Liver (tissue), 9 donors: ENCODE results near the gene BCL2L1. TPM values are rescaled to one million over a fixed set of nuclear protein-coding genes. Genes with fewer than 3 reads are reported as not detected.
"Not testable (repeated sequence)": the region's sequence is repeated elsewhere in the genome, so short reads cannot be mapped to it uniquely, and the experiment has no call there.

ENCODE experiments used
- DNase-seq: peaks from one replicate; pipeline ENCODE4 v3.0.0-alpha.2; 2017; ENCODE audit warnings: low spot score
- H3K27ac ChIP-seq, 2 donors: one replicate each; pipeline ENCODE4 v1.7.0; 2013; ENCODE audit warnings: inconsistent platforms in 2 of 2, low read length in 2 of 2, control low read depth in 1 of 2, low read depth in 1 of 2, mild to moderate bottlenecking in 1 of 2
- H3K27me3 ChIP-seq, 4 donors: one replicate each; pipeline versions ENCODE4 v1.6.1 to v1.7.0; 2013; ENCODE audit warnings: low read length in 3 of 4, inconsistent platforms in 1 of 4, mild to moderate bottlenecking in 1 of 4, moderate library complexity in 1 of 4; ENCODE audit not compliant: control insufficient read depth in 4 of 4, insufficient read depth in 4 of 4
- H3K36me3 ChIP-seq, 4 donors: one replicate each; pipeline versions ENCODE4 v1.6.1 to v1.7.0; 2013; ENCODE audit warnings: low read length in 3 of 4, mild to moderate bottlenecking in 3 of 4, low read depth in 1 of 4, moderate library complexity in 1 of 4; ENCODE audit not compliant: control insufficient read depth in 4 of 4, insufficient read depth in 3 of 4
- H3K4me1 ChIP-seq, 4 donors: one replicate each; pipeline versions ENCODE4 v1.6.1 to v1.7.0; 2013; ENCODE audit warnings: low read length in 3 of 4, mild to moderate bottlenecking in 3 of 4, moderate library complexity in 1 of 4; ENCODE audit not compliant: control insufficient read depth in 4 of 4, insufficient read depth in 4 of 4
- H3K4me3 ChIP-seq, 3 donors: one replicate each; pipeline versions ENCODE4 v1.6.1 to v1.7.0; 2013; ENCODE audit warnings: low read length in 3 of 3, control low read depth in 1 of 3, low read depth in 1 of 3, mild to moderate bottlenecking in 1 of 3
- H3K9ac ChIP-seq, 2 donors: one replicate each; pipeline ENCODE4 v1.7.0; 2013; ENCODE audit warnings: low read length in 2 of 2, mild to moderate bottlenecking in 2 of 2, moderate library complexity in 2 of 2, control low read depth in 1 of 2, low read depth in 1 of 2
- H3K9me3 ChIP-seq, 4 donors: one replicate each; pipeline versions ENCODE4 v1.6.1 to v1.7.0; 2013; ENCODE audit warnings: low read length in 3 of 4; ENCODE audit not compliant: control insufficient read depth in 4 of 4
- ATF3 ChIP-seq: IDR thresholded peaks from 2 replicates; pipeline ENCODE4 v1.6.1; 2016; ENCODE audit warnings: antibody characterized with exemption
- EGR1 ChIP-seq, 2 donors: IDR thresholded peaks; 2 replicates each; pipeline ENCODE4 v1.6.1; 2016 to 2018; ENCODE audit warnings: antibody characterized with exemption in 2 of 2, low read depth in 2 of 2
- FOXA1 ChIP-seq: IDR thresholded peaks from 2 replicates; pipeline ENCODE4 v1.6.1; 2016; ENCODE audit warnings: antibody characterized with exemption
- GABPA ChIP-seq, 2 donors: IDR thresholded peaks in 1 of 2; conservative IDR thresholded peaks in 1 of 2; 2 replicates each; pipeline ENCODE4 v1.6.1; 2016; ENCODE audit warnings: antibody characterized with exemption in 2 of 2, mild to moderate bottlenecking in 1 of 2, moderate library complexity in 1 of 2
- HNF4A ChIP-seq, 2 donors: conservative IDR thresholded peaks; 2 replicates each; pipeline ENCODE4 v1.6.1; 2016; ENCODE audit warnings: antibody characterized with exemption in 2 of 2, mild to moderate bottlenecking in 2 of 2
- HNF4G ChIP-seq: IDR thresholded peaks from 2 replicates; pipeline ENCODE4 v1.6.1; 2016; ENCODE audit warnings: antibody characterized with exemption
- MAX ChIP-seq: IDR thresholded peaks from 2 replicates; pipeline ENCODE4 v1.6.1; 2016; ENCODE audit warnings: antibody characterized with exemption
- REST ChIP-seq: IDR thresholded peaks from 2 replicates; pipeline ENCODE4 v1.6.1; 2016; ENCODE audit warnings: antibody characterized with exemption, mild to moderate bottlenecking
- RXRA ChIP-seq, 2 donors: IDR thresholded peaks; 2 replicates each; pipeline ENCODE4 v1.6.1; 2017 to 2018; ENCODE audit warnings: antibody characterized with exemption in 2 of 2, mild to moderate bottlenecking in 1 of 2
- TAF1 ChIP-seq: conservative IDR thresholded peaks from 2 replicates; pipeline ENCODE4 v1.6.1; 2016; ENCODE audit warnings: antibody characterized with exemption, mild to moderate bottlenecking
- YY1 ChIP-seq: IDR thresholded peaks from 2 replicates; pipeline ENCODE4 v1.6.1; 2016; ENCODE audit warnings: antibody characterized with exemption, mild to moderate bottlenecking
- ZBTB33 ChIP-seq: IDR thresholded peaks from 2 replicates; pipeline ENCODE4 v1.6.1; 2016; ENCODE audit warnings: antibody characterized with exemption
- WGBS: extraction: QIAGEN DNeasy Blood & Tissue Kit; methylation state at CpG from one replicate; pipeline ENCODE4 v1.1.7; 2013; 5-methylcytosine and 5-hydroxymethylcytosine counted together
- polyA plus RNA-seq, 2 donors: library from polyadenylated mRNA; stranded (reverse) in 1 of 2; unstranded in 1 of 2; fragments of 200-250 nt in 1 of 2; fragments of >200 nt in 1 of 2; fragmentation: Nextera tagmentation in 1 of 2; extraction: Ambion mirVana in 1 of 2; gene quantifications; one replicate each; pipeline versions ENCODE4 v1.2.1 to v1.2.3, GENCODE V29; 2013 to 2015
- total RNA-seq, 2 donors: library from RNA; depleted of rRNA; stranded (reverse); fragments of >200 nt; gene quantifications; one replicate each; pipeline ENCODE4 v1.2.3, GENCODE V29; 2014
- donor health status: healthy.
- donor health status: healthy.
- donor health status: healthy.
- donor health status: healthy.
- donor health status: healthy.

The BCL2L1 gene
- total and polyA plus RNA-seq, 4 donors = 29.7 to 124 (median 46.0) TPM

- H3K36me3 ChIP-seq = no peaks in the 10 kb centered on the region
- no peak overlapping the region for H3K4me3 ChIP-seq
- H3K9me3 ChIP-seq = no peaks in the 10 kb centered on the region
- peak overlapping the region; percentile 8 to 42 for H3K27ac ChIP-seq
- H3K27me3 ChIP-seq = no peaks in the 10 kb centered on the region
- WGBS = 74% methylated on average over 3 of the region's 3 CpGs
- H3K4me1 ChIP-seq = peaks cover 10 to 46% (median 34%) of the 10 kb centered on the region in 4 donors
- H3K9ac ChIP-seq = no peak overlapping the region
- TF ChIP-seq EGR1 (IDR thresholded peaks at IDR 0.05; ENCODE audit: low read depth in 2 of 2) = no peak
- TF ChIP-seq REST = peak; percentile 93
- TF ChIP-seq FOXA1 = no peak
- TF ChIP-seq ZBTB33 = no peak
- no peak for TF ChIP-seq GABPA (IDR thresholded peaks at IDR 0.05 in 1 of 2, conservative IDR thresholded peaks at IDR 0.05 in 1 of 2)
- no peak for TF ChIP-seq HNF4G
- TF ChIP-seq TAF1 = no peak
- DNase-seq = no peak
Measured at GRCh38 chr20:31669876-31670275, 52.8 kb downstream of the BCL2L1 start.

GRCh38 chr20:31668944-31669343 lies 53.7 kb downstream of the BCL2L1 start:
- H3K27me3 ChIP-seq, H3K4me3 ChIP-seq, H3K36me3 ChIP-seq, H3K27ac ChIP-seq, DNase-seq, H3K9ac ChIP-seq, H3K9me3 ChIP-seq: not testable (repeated sequence)
- 98% methylated on average over 2 of the region's 2 CpGs for WGBS
- H3K4me1 ChIP-seq = peaks cover 15 to 54% (median 42%) of the 10 kb centered on the region in 4 donors

- Histone ChIP-seq H3K36me3 (no peaks in the 10 kb centered on the region), H3K27me3 (no peaks in the 10 kb centered on the region), H3K4me3 (no peak overlapping the region), H3K27ac (peak overlapping the region in 1 of 2 donors; percentile 25), H3K4me1 (peaks cover 15 to 62% (median 49%) of the 10 kb centered on the region in 4 donors), H3K9ac (no peak overlapping the region), H3K9me3 (no peaks in the 10 kb centered on the region)
- DNase-seq = no peak
- 82% methylated on average over 15 of the region's 15 CpGs for WGBS
- TF ChIP-seq HNF4A (conservative IDR thresholded peaks at IDR 0.05) (no peak), ZBTB33 (no peak), REST (no peak), MAX (no peak), FOXA1 (no peak), TAF1 (no peak), GABPA (IDR thresholded peaks at IDR 0.05 in 1 of 2, conservative IDR thresholded peaks at IDR 0.05 in 1 of 2) (no peak), YY1 (no peak), HNF4G (no peak), RXRA (IDR thresholded peaks at IDR 0.05) (no peak), ATF3 (no peak)
Measured at GRCh38 chr20:31667315-31668285, 55.1 kb downstream of the BCL2L1 start.
